HepG2 (cell line): ENCODE results near the gene PSKH1. TPM values are rescaled to one million over a fixed set of nuclear protein-coding genes. Genes with fewer than 3 reads are reported as not detected.

ENCODE experiments used
- DR1 ChIP-seq: sonication (generic); formaldehyde crosslinking; IDR thresholded peaks from 2 replicates; pipeline ENCODE4 v1.8.0; 2021; ENCODE audit warnings: mild to moderate bottlenecking, missing genetic modification reagents, inconsistent platforms
- MED8 ChIP-seq: sonication (generic); formaldehyde crosslinking; IDR thresholded peaks from 2 replicates; pipeline ENCODE4 v1.8.1; 2023; ENCODE audit warnings: mild to moderate bottlenecking, missing genetic modification reagents; ENCODE audit not compliant: insufficient replicate concordance
- MEIS2 ChIP-seq: sonication (generic); formaldehyde crosslinking; IDR thresholded peaks from 2 replicates; pipeline ENCODE4 v1.9.0; 2021; ENCODE audit warnings: mild to moderate bottlenecking, missing genetic modification reagents
- MTA1 ChIP-seq: sonication (generic); formaldehyde crosslinking; IDR thresholded peaks from 2 replicates; pipeline ENCODE4 v1.4.0; 2020; ENCODE audit warnings: missing genetic modification reagents, mild to moderate bottlenecking, borderline replicate concordance
- NCOA1 ChIP-seq: sonication (generic); formaldehyde crosslinking; IDR thresholded peaks from 2 replicates; pipeline ENCODE4 v1.9.0; 2021; ENCODE audit warnings: missing genetic modification reagents
- REL ChIP-seq: sonication (generic); formaldehyde crosslinking; conservative IDR thresholded peaks from 2 replicates; pipeline ENCODE4 v1.8.0; 2022; ENCODE audit warnings: mild to moderate bottlenecking, missing genetic modification reagents, moderate library complexity
- SNAI1 ChIP-seq: sonication (generic); formaldehyde crosslinking; IDR thresholded peaks from 2 replicates; pipeline ENCODE4 v1.5.0; 2020; ENCODE audit warnings: mild to moderate bottlenecking, missing genetic modification reagents, borderline replicate concordance
- TBX3 ChIP-seq: fragments of 450-650 bp; IDR thresholded peaks from 2 replicates; pipeline ENCODE4 v1.6.1; 2017; ENCODE audit warnings: antibody characterized with exemption, mild to moderate bottlenecking, inconsistent platforms, borderline replicate concordance
- ZNF180 ChIP-seq: sonication (generic); formaldehyde crosslinking; IDR thresholded peaks from 2 replicates; pipeline ENCODE4 v1.4.0; 2020; ENCODE audit warnings: low read depth, missing genetic modification reagents, borderline replicate concordance
- ZNF282 ChIP-seq: fragments of 450-650 bp; IDR thresholded peaks from 2 replicates; pipeline ENCODE4 v1.6.1; 2018; ENCODE audit not compliant: partially characterized antibody
- ZNF382 ChIP-seq: sonication (generic); formaldehyde crosslinking; IDR thresholded peaks from 2 replicates; pipeline ENCODE4 v1.5.0; 2020; ENCODE audit warnings: missing genetic modification reagents, mild to moderate bottlenecking, borderline replicate concordance
- ZNF766 ChIP-seq: sonication (generic); formaldehyde crosslinking; IDR thresholded peaks from 2 replicates; pipeline ENCODE4 v1.5.0; 2020; ENCODE audit warnings: missing genetic modification reagents, borderline replicate concordance
- polyA plus RNA-seq, 8 experiments: library from polyadenylated mRNA; depleted of rRNA in 3 of 8; stranded (reverse) in 7 of 8; unstranded in 1 of 8; fragments of >200 nt; fragmentation: Illumina TruSeq in 4 of 8; extraction: Trizol in 4 of 8; gene quantifications; 2 replicates each; pipeline versions ENCODE4 v1.2.1 to v1.2.3, GENCODE V29; 2011 to 2016; ENCODE audit warnings: low read depth in 4 of 8, missing spikeins in 1 of 8, mixed read lengths in 1 of 8; ENCODE audit not compliant: insufficient read depth in 1 of 8
- total RNA-seq, 5 experiments: library from RNA; depleted of rRNA; stranded (reverse); fragments of >200 nt; fragmentation: Illumina TruSeq; extraction: Trizol; gene quantifications; 2 replicates each; pipeline ENCODE4 v1.2.3, GENCODE V29; 2016; ENCODE audit warnings: low read depth in 1 of 5
- TF ChIP-seq, protein P1 (sequence below): sonication (generic); formaldehyde crosslinking; IDR thresholded peaks from 2 replicates; pipeline ENCODE4 v1.8.0; 2022; ENCODE audit warnings: missing genetic modification reagents, mild to moderate bottlenecking, moderate library complexity, borderline replicate concordance
- TF ChIP-seq, protein P2 (sequence below), 2 experiments: sonication (generic) in 1 of 2; formaldehyde crosslinking in 1 of 2; IDR thresholded peaks; 2 replicates each; pipeline versions ENCODE4 v1.6.1 to v1.9.0; 2014 to 2022; ENCODE audit warnings: antibody characterized with exemption in 1 of 2, borderline replicate concordance in 1 of 2, inconsistent platforms in 1 of 2, low read depth in 1 of 2, missing genetic modification reagents in 1 of 2
- TF ChIP-seq, protein P3 (sequence below): sonication (generic); formaldehyde crosslinking; IDR thresholded peaks from 2 replicates; pipeline ENCODE4 v1.4.0; 2020; ENCODE audit warnings: missing genetic modification reagents, borderline replicate concordance
- TF ChIP-seq, protein P4 (sequence below): sonication (generic); formaldehyde crosslinking; IDR thresholded peaks from 2 replicates; pipeline ENCODE4 v1.9.0; 2022; ENCODE audit warnings: missing genetic modification reagents, mild to moderate bottlenecking, borderline replicate concordance

PSKH1 gene
- total and polyA plus RNA-seq, 2 of the 13 experiments (the other 11 are each of a cell fraction or from before 2014, with no cell fraction given): 8.4 to 19.1 TPM

DNA sequence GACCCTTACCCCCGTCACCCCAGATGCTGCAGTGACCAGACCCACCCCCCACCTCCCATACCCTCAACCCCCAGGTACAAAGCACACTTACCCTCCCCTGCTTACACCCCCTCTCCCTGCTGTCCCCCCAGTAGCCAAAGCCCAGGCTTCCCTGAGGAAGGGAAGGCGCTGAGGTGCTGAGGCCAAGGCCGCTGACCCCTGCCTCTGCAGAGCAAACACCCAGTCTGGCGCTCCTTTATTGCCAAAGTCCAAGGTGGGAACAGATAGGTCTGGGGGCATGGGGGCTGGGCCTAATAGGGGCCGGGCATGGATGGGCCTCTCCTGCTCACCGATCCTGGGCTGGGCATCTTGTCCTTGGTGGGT is 50.2 kb downstream of the PSKH1 start (continued):
- TF ChIP-seq, protein P1, sequence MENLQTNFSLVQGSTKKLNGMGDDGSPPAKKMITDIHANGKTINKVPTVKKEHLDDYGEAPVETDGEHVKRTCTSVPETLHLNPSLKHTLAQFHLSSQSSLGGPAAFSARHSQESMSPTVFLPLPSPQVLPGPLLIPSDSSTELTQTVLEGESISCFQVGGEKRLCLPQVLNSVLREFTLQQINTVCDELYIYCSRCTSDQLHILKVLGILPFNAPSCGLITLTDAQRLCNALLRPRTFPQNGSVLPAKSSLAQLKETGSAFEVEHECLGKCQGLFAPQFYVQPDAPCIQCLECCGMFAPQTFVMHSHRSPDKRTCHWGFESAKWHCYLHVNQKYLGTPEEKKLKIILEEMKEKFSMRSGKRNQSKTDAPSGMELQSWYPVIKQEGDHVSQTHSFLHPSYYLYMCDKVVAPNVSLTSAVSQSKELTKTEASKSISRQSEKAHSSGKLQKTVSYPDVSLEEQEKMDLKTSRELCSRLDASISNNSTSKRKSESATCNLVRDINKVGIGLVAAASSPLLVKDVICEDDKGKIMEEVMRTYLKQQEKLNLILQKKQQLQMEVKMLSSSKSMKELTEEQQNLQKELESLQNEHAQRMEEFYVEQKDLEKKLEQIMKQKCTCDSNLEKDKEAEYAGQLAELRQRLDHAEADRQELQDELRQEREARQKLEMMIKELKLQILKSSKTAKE: peak; percentile 92
- TF ChIP-seq ZNF180 (CRISPR knock-in tag): no peak
- TF ChIP-seq ZNF382 (CRISPR knock-in tag): no peak
- TF ChIP-seq MED8 (CRISPR knock-in tag): peak; percentile 83
- TF ChIP-seq ZNF282: no peak
- TF ChIP-seq MEIS2 (CRISPR knock-in tag): no peak
- TF ChIP-seq DR1 (CRISPR knock-in tag): peak; percentile 8; the same call in 1 of the 2 replicates
- TF ChIP-seq, protein P2, sequence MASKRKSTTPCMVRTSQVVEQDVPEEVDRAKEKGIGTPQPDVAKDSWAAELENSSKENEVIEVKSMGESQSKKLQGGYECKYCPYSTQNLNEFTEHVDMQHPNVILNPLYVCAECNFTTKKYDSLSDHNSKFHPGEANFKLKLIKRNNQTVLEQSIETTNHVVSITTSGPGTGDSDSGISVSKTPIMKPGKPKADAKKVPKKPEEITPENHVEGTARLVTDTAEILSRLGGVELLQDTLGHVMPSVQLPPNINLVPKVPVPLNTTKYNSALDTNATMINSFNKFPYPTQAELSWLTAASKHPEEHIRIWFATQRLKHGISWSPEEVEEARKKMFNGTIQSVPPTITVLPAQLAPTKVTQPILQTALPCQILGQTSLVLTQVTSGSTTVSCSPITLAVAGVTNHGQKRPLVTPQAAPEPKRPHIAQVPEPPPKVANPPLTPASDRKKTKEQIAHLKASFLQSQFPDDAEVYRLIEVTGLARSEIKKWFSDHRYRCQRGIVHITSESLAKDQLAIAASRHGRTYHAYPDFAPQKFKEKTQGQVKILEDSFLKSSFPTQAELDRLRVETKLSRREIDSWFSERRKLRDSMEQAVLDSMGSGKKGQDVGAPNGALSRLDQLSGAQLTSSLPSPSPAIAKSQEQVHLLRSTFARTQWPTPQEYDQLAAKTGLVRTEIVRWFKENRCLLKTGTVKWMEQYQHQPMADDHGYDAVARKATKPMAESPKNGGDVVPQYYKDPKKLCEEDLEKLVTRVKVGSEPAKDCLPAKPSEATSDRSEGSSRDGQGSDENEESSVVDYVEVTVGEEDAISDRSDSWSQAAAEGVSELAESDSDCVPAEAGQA (IDR thresholded peaks at IDR 0.05; ENCODE audit: low read depth): no peak; the same call in 1 of the 2 replicates
- TF ChIP-seq, protein P2 (CRISPR knock-in tag; IDR thresholded peaks at IDR 0.05; ENCODE audit: borderline replicate concordance): no peak
- TF ChIP-seq, protein P3, sequence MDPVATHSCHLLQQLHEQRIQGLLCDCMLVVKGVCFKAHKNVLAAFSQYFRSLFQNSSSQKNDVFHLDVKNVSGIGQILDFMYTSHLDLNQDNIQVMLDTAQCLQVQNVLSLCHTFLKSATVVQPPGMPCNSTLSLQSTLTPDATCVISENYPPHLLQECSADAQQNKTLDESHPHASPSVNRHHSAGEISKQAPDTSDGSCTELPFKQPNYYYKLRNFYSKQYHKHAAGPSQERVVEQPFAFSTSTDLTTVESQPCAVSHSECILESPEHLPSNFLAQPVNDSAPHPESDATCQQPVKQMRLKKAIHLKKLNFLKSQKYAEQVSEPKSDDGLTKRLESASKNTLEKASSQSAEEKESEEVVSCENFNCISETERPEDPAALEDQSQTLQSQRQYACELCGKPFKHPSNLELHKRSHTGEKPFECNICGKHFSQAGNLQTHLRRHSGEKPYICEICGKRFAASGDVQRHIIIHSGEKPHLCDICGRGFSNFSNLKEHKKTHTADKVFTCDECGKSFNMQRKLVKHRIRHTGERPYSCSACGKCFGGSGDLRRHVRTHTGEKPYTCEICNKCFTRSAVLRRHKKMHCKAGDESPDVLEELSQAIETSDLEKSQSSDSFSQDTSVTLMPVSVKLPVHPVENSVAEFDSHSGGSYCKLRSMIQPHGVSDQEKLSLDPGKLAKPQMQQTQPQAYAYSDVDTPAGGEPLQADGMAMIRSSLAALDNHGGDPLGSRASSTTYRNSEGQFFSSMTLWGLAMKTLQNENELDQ: no peak
- peak; percentile 99 for TF ChIP-seq MTA1
- TF ChIP-seq, protein P4, sequence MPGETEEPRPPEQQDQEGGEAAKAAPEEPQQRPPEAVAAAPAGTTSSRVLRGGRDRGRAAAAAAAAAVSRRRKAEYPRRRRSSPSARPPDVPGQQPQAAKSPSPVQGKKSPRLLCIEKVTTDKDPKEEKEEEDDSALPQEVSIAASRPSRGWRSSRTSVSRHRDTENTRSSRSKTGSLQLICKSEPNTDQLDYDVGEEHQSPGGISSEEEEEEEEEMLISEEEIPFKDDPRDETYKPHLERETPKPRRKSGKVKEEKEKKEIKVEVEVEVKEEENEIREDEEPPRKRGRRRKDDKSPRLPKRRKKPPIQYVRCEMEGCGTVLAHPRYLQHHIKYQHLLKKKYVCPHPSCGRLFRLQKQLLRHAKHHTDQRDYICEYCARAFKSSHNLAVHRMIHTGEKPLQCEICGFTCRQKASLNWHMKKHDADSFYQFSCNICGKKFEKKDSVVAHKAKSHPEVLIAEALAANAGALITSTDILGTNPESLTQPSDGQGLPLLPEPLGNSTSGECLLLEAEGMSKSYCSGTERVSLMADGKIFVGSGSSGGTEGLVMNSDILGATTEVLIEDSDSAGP (CRISPR knock-in tag): peak; percentile 92; the same call in 1 of the 2 replicates
- TF ChIP-seq REL: peak; percentile 64; the same call in 1 of the 2 replicates
- TF ChIP-seq SNAI1 (CRISPR knock-in tag): no peak
- no peak for TF ChIP-seq NCOA1 (CRISPR knock-in tag)
- TF ChIP-seq ZNF766: no peak
- TF ChIP-seq TBX3: peak; percentile 92
